ENCODE results near the gene FGFRL1.
"Not testable (repeated sequence)": the region's sequence is repeated elsewhere in the genome, so short reads cannot be mapped to it uniquely, and the experiment has no call there.

Gene FGFRL1

GRCh38 chr4:997375-998071 lies 13.9 kb upstream of the FGFRL1 start:
- no peak for TF ChIP-seq GABPA (IDR thresholded peaks at IDR 0.05; ENCODE audit: low read depth)
- Histone ChIP-seq H3K27ac (replicated peaks) (no peak overlapping the region), H3K4me3 (replicated peaks; ENCODE audit: insufficient read depth, low read length) (no peak overlapping the region), H3K27me3 (ENCODE audit: insufficient read depth, poor library complexity, severe bottlenecking) (peaks cover 46% of the 10 kb centered on the region)
- DNase-seq (ENCODE audit: low read depth in 1 of 2, low spot score in 1 of 2): no peak

- DNase-seq (ENCODE audit: low read depth in 1 of 2, low spot score in 1 of 2): no peak
- no peak overlapping the region for H3K4me3 ChIP-seq (replicated peaks; ENCODE audit: insufficient read depth, low read length)
- TF ChIP-seq CTCF (IDR thresholded peaks at IDR 0.05; ENCODE audit: insufficient read depth, low read length): no peak
- peaks cover 46% of the 10 kb centered on the region for H3K27me3 ChIP-seq (ENCODE audit: insufficient read depth, poor library complexity, severe bottlenecking)
- H3K27ac ChIP-seq (replicated peaks): no peak overlapping the region
Measured at GRCh38 chr4:998096-998691, 13.2 kb upstream of the FGFRL1 start.

- peaks cover 56% of the 10 kb centered on the region for H3K27me3 ChIP-seq (ENCODE audit: insufficient read depth, poor library complexity, severe bottlenecking)
- not testable (repeated sequence) for H3K27ac ChIP-seq (replicated peaks); DNase-seq (ENCODE audit: low read depth in 1 of 2, low spot score in 1 of 2); H3K4me3 ChIP-seq (replicated peaks; ENCODE audit: insufficient read depth, low read length)
Measured at GRCh38 chr4:999240-999863, 12.1 kb upstream of the FGFRL1 start.

GRCh38 chr4:999882-1000425 lies 11.5 kb upstream of the FGFRL1 start:
- H3K27ac ChIP-seq (replicated peaks): no peak overlapping the region
- H3K4me3 ChIP-seq (replicated peaks; ENCODE audit: insufficient read depth, low read length): no peak overlapping the region
- TF ChIP-seq CTCF (IDR thresholded peaks at IDR 0.05; ENCODE audit: insufficient read depth, low read length) (no peak), SPI1 (IDR thresholded peaks at IDR 0.05; ENCODE audit: borderline replicate concordance, low read depth) (no peak), POLR2AphosphoS5 (IDR thresholded peaks at IDR 0.05; ENCODE audit: low read depth) (no peak), GABPA (IDR thresholded peaks at IDR 0.05; ENCODE audit: low read depth) (no peak), REST (IDR thresholded peaks at IDR 0.05; ENCODE audit: insufficient replicate concordance, low read depth) (no peak)
- peaks cover 56% of the 10 kb centered on the region for H3K27me3 ChIP-seq (ENCODE audit: insufficient read depth, poor library complexity, severe bottlenecking)
- DNase-seq (ENCODE audit: low read depth in 1 of 2, low spot score in 1 of 2): no peak

- no peak for TF ChIP-seq POLR2AphosphoS5 (IDR thresholded peaks at IDR 0.05; ENCODE audit: low read depth)
- no peak for TF ChIP-seq REST (IDR thresholded peaks at IDR 0.05; ENCODE audit: insufficient replicate concordance, low read depth)
- TF ChIP-seq GABPA (IDR thresholded peaks at IDR 0.05; ENCODE audit: low read depth): no peak
- TF ChIP-seq SPI1 (IDR thresholded peaks at IDR 0.05; ENCODE audit: borderline replicate concordance, low read depth): no peak
- no peak for TF ChIP-seq CTCF (IDR thresholded peaks at IDR 0.05; ENCODE audit: insufficient read depth, low read length)
- H3K4me3 ChIP-seq (replicated peaks; ENCODE audit: insufficient read depth, low read length): no peak overlapping the region
- H3K27ac ChIP-seq (replicated peaks): no peak overlapping the region
- DNase-seq (ENCODE audit: low read depth in 1 of 2, low spot score in 1 of 2): no peak
- H3K27me3 ChIP-seq (ENCODE audit: insufficient read depth, poor library complexity, severe bottlenecking): peaks cover 56% of the 10 kb centered on the region
Measured at GRCh38 chr4:1000686-1001260, 10.7 kb upstream of the FGFRL1 start.
